ENCODE measurements around the gene PLCXD3.

DNA sequence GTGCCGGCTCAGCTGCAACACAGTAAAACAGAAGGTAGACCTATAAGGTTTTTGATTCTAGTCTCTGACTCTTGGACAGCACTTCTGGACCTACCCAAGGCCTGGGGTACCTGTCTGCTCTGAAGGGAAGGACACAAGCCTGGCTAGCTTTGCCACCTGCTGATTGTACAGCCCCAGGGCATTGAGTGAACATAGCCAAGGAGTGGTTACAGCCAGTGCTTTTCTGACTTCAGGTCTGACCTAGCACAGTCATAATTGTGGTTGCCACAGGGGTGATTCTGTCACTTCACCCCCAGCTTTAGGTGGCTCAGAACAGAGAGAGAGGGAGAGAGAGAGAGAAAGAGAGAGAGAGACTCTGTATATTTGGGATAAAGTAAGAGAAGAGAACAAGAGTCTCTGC is 118.4 kb downstream of the PLCXD3 start:
- TF ChIP-seq JUNB (IDR thresholded peaks at IDR 0.05) = no peak
- TF ChIP-seq MTA2 (IDR thresholded peaks at IDR 0.05; ENCODE audit: low read depth) = no peak
- no peak for TF ChIP-seq EP300 (IDR thresholded peaks at IDR 0.05; ENCODE audit: borderline replicate concordance in 1 of 2, control insufficient read depth in 1 of 2, low read depth in 2 of 2, low read length in 2 of 2)
- no peak for TF ChIP-seq POLR2A (IDR thresholded peaks at IDR 0.05; ENCODE audit: low read depth, low read length)
- no peak for TF ChIP-seq EZH2 (IDR thresholded peaks at IDR 0.05; ENCODE audit: borderline replicate concordance, control insufficient read depth, low read depth, low read length)
- no peak for TF ChIP-seq RAD51 (IDR thresholded peaks at IDR 0.05)
- TF ChIP-seq, protein P1, sequence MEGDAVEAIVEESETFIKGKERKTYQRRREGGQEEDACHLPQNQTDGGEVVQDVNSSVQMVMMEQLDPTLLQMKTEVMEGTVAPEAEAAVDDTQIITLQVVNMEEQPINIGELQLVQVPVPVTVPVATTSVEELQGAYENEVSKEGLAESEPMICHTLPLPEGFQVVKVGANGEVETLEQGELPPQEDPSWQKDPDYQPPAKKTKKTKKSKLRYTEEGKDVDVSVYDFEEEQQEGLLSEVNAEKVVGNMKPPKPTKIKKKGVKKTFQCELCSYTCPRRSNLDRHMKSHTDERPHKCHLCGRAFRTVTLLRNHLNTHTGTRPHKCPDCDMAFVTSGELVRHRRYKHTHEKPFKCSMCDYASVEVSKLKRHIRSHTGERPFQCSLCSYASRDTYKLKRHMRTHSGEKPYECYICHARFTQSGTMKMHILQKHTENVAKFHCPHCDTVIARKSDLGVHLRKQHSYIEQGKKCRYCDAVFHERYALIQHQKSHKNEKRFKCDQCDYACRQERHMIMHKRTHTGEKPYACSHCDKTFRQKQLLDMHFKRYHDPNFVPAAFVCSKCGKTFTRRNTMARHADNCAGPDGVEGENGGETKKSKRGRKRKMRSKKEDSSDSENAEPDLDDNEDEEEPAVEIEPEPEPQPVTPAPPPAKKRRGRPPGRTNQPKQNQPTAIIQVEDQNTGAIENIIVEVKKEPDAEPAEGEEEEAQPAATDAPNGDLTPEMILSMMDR (IDR thresholded peaks at IDR 0.05 in 2 of 3, conservative IDR thresholded peaks at IDR 0.05 in 1 of 3; ENCODE audit: control insufficient read depth in 2 of 3, extremely low read depth in 1 of 3, insufficient read depth in 1 of 3, low read depth in 3 of 3, low read length in 3 of 3) = no peak
- TF ChIP-seq ZNF274 (IDR thresholded peaks at IDR 0.05; ENCODE audit: insufficient read depth, insufficient read length) = no peak
- TF ChIP-seq, protein P2, sequence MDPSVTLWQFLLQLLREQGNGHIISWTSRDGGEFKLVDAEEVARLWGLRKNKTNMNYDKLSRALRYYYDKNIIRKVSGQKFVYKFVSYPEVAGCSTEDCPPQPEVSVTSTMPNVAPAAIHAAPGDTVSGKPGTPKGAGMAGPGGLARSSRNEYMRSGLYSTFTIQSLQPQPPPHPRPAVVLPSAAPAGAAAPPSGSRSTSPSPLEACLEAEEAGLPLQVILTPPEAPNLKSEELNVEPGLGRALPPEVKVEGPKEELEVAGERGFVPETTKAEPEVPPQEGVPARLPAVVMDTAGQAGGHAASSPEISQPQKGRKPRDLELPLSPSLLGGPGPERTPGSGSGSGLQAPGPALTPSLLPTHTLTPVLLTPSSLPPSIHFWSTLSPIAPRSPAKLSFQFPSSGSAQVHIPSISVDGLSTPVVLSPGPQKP (IDR thresholded peaks at IDR 0.05; ENCODE audit: low read depth, low read length) = no peak
- no peak for TF ChIP-seq NFYA (IDR thresholded peaks at IDR 0.05; ENCODE audit: borderline replicate concordance, low read depth, low read length)
- TF ChIP-seq RELA (IDR thresholded peaks at IDR 0.05; ENCODE audit: borderline replicate concordance, partially characterized antibody) = no peak
- no peak for TF ChIP-seq SPI1 (IDR thresholded peaks at IDR 0.05; ENCODE audit: borderline replicate concordance, insufficient read depth, low read depth, low read length)
- TF ChIP-seq SMARCA5 (IDR thresholded peaks at IDR 0.05) = no peak
